ELF-1 (cell line): Measurements from ENCODE around the gene DOLK.
A peak's percentile ranks its signal among the peaks of the same experiment; 100 is the strongest.
"Not testable (repeated sequence)": the region's sequence is repeated elsewhere in the genome, so short reads cannot be mapped to it uniquely, and the experiment has no call there.

Source experiments
- DNase-seq: peaks from one replicate; pipeline ENCODE4 v3.0.0-alpha.2; 2016; ENCODE audit warnings: low read depth, low spot score

DOLK gene

GRCh38 chr9:128947527-128948301 is at the start of gene DOLK, which contains the start of gene NUP188:
Gene DOLK (minus strand): TSS chr9:128947603. CDS start chr9:128947303, 300 bp downstream.
Gene NUP188 (plus strand): TSS chr9:128947699. CDS start chr9:128947720, 21 bp downstream.
- peak; percentile 93 for DNase-seq

- DNase-seq, result no peak
These were observed 48.4 kb upstream of the DOLK start for GRCh38 chr9:128995791-128996190.

- DNase-seq, result no peak
These were observed 45.6 kb upstream of the DOLK start for GRCh38 chr9:128992995-128993394.

GRCh38 chr9:128987805-128988204 is 40.4 kb upstream of the DOLK start:
- no peak for DNase-seq

GRCh38 chr9:128986671-128987070 is 39.3 kb upstream of the DOLK start:
- no peak for DNase-seq

GRCh38 chr9:128983536-128983935 is 36.1 kb upstream of the DOLK start:
- no peak for DNase-seq

GRCh38 chr9:128979111-128979510 is 31.7 kb upstream of the DOLK start:
- DNase-seq, result no peak

- DNase-seq, result no peak
These were observed 25.6 kb upstream of the DOLK start for GRCh38 chr9:128972956-128973355.

- DNase-seq, result no peak
These were observed 22.1 kb upstream of the DOLK start for GRCh38 chr9:128969491-128969890.

GRCh38 chr9:128961403-128961802 is 14.0 kb upstream of the DOLK start:
- DNase-seq, result not testable (repeated sequence)

GRCh38 chr9:128947277-128947526 is 201 bp downstream of the DOLK start:
- no peak for DNase-seq

GRCh38 chr9:128946571-128947276 is 679 bp downstream of the DOLK start:
- DNase-seq, result no peak

GRCh38 chr9:128945798-128946501 is 1.5 kb downstream of the DOLK start:
- DNase-seq, result no peak

- not testable (repeated sequence) for DNase-seq
These were observed 2.4 kb downstream of the DOLK start for GRCh38 chr9:128944966-128945365.

GRCh38 chr9:128943832-128944620 is 3.4 kb downstream of the DOLK start:
- no peak for DNase-seq

GRCh38 chr9:128940946-128941755 is 6.3 kb downstream of the DOLK start:
- DNase-seq, result no peak

GRCh38 chr9:128940271-128940921 is 7.0 kb downstream of the DOLK start:
- DNase-seq, result peak; percentile 58

- DNase-seq, result no peak
These were observed 9.9 kb downstream of the DOLK start for GRCh38 chr9:128937310-128938165.

GRCh38 chr9:128936171-128936865 is 11.1 kb downstream of the DOLK start:
- no peak for DNase-seq
